PFSK-1 (cell line): Measurements from ENCODE around the gene DAB1.

ENCODE experiments used
- FOXP2 ChIP-seq: optimal IDR thresholded peaks from 2 replicates; pipeline ENCODE3; 2011; ENCODE audit warnings: borderline replicate concordance, control low read depth, inconsistent platforms; ENCODE audit not compliant: insufficient read depth; ENCODE audit errors: extremely low read length, extremely low read depth
- POLR2AphosphoS5 ChIP-seq: IDR thresholded peaks from 2 replicates; pipeline ENCODE4 v1.6.1; 2012; ENCODE audit warnings: low read depth, mild to moderate bottlenecking, control low read depth, low read length, moderate library complexity
- SIN3A ChIP-seq: IDR thresholded peaks from 2 replicates; pipeline ENCODE4 v1.6.1; 2012; ENCODE audit warnings: mild to moderate bottlenecking, low read length, moderate library complexity, borderline replicate concordance; ENCODE audit not compliant: insufficient read depth
- TAF1 ChIP-seq: IDR thresholded peaks from 2 replicates; pipeline ENCODE4 v1.6.1; 2012; ENCODE audit warnings: low read length, control low read depth, borderline replicate concordance; ENCODE audit not compliant: insufficient read depth
- TF ChIP-seq, protein P1 (sequence below), 2 experiments: IDR thresholded peaks; 2 replicates each; pipeline versions ENCODE4 v1.6.1 to v1.8.0; 2011 to 2012; ENCODE audit warnings: low read depth in 2 of 2, low read length in 2 of 2, control low read depth in 1 of 2, inconsistent platforms in 1 of 2, mild to moderate bottlenecking in 1 of 2, moderate library complexity in 1 of 2; ENCODE audit not compliant: insufficient read depth in 1 of 2

Gene DAB1

DNA sequence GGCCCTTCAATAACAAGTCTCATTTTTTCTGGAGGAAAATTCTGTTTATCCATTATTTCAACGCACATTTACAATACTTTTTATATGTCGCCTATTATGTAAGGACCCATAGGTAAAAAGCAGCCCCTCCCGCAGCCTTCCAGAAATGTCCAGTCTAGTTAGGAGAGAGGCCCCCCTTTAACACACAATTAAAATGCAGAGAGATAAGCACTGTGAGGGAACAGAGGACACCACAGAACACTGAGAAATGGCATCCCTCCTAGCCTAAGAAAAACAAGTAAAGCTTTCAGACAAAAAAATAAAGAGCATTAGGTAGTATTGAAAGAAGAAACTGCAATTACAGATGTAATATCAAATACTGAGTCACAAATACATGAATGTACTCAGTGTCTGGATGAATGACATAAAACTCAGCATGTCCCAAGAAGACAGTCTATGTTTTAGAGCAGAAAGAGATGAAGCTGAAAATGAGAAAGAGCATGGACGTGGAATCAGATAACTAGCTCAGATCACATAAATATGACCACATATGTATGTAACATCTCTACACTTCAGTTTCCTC lies 62.9 kb downstream of the DAB1 start:
- TF ChIP-seq POLR2AphosphoS5: no peak
- TF ChIP-seq, protein P1, sequence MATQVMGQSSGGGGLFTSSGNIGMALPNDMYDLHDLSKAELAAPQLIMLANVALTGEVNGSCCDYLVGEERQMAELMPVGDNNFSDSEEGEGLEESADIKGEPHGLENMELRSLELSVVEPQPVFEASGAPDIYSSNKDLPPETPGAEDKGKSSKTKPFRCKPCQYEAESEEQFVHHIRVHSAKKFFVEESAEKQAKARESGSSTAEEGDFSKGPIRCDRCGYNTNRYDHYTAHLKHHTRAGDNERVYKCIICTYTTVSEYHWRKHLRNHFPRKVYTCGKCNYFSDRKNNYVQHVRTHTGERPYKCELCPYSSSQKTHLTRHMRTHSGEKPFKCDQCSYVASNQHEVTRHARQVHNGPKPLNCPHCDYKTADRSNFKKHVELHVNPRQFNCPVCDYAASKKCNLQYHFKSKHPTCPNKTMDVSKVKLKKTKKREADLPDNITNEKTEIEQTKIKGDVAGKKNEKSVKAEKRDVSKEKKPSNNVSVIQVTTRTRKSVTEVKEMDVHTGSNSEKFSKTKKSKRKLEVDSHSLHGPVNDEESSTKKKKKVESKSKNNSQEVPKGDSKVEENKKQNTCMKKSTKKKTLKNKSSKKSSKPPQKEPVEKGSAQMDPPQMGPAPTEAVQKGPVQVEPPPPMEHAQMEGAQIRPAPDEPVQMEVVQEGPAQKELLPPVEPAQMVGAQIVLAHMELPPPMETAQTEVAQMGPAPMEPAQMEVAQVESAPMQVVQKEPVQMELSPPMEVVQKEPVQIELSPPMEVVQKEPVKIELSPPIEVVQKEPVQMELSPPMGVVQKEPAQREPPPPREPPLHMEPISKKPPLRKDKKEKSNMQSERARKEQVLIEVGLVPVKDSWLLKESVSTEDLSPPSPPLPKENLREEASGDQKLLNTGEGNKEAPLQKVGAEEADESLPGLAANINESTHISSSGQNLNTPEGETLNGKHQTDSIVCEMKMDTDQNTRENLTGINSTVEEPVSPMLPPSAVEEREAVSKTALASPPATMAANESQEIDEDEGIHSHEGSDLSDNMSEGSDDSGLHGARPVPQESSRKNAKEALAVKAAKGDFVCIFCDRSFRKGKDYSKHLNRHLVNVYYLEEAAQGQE (IDR thresholded peaks at IDR 0.05; ENCODE audit: insufficient read depth in 1 of 2, low read depth in 2 of 2, low read length in 2 of 2): no peak
- TF ChIP-seq SIN3A: no peak
- no peak for TF ChIP-seq FOXP2
- no peak for TF ChIP-seq TAF1

DNA sequence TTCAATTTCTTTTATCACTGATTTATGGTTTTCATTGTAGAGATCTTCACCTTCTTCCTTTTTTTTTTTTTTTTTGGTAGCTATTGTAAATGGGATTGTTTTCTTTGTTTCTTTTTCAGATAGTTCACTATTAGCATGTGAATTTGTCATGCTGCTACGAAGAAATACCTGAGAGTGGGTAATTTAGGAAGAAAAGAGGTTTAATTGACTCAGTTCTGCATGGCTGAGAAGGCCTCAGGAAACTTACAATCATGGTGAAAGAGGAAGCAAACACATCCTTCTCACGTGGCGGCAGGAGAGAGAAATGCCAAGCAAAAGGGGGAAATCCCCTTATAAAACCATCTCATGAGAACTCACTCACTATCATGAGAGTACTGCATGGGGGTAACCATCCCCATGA lies 66.4 kb downstream of the DAB1 start:
- TF ChIP-seq POLR2AphosphoS5: no peak
- TF ChIP-seq TAF1: no peak
- TF ChIP-seq FOXP2: no peak
- TF ChIP-seq, protein P1 (IDR thresholded peaks at IDR 0.05; ENCODE audit: insufficient read depth in 1 of 2, low read depth in 2 of 2, low read length in 2 of 2): no peak
- no peak for TF ChIP-seq SIN3A

DNA sequence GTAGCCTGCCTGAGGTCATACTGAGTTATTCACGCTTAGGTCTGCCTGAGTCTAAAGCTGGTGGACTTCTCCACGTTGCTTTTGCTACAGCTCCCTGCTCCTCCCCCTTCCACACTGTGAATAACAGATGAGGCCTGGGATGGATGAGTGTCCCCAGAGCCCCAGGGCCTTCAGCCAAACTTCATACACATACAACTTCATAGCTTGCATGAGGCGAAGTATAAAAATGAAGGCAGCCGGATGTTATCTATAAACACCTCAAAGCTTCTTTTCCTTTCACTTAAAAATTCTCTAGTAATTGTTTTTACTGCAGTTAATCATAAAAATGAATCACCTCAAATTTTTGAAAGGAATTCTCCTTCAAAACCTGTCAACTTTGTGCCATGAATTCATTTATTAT lies 70.2 kb downstream of the DAB1 start:
- TF ChIP-seq FOXP2: no peak
- no peak for TF ChIP-seq SIN3A
- TF ChIP-seq TAF1: no peak
- TF ChIP-seq, protein P1 (IDR thresholded peaks at IDR 0.05; ENCODE audit: insufficient read depth in 1 of 2, low read depth in 2 of 2, low read length in 2 of 2): no peak
- no peak for TF ChIP-seq POLR2AphosphoS5

DNA sequence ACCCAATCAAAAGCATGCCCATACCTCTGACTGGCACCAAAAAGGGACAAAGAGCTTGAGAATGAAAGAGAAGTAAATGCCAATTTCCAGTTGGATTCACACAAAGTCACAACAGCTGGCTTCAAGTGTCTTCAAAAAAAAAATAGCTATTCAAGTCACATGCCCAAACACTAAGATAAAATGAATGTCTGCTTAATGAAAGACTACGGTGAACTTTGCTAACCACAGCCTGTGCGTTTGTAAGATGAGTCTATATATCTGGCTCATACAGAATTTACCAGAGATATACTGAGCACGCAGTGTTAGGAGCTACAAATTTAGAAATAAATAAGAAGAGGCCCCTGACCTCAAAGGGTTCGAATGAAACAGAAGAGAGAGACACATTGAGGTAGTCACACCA lies 73.2 kb downstream of the DAB1 start:
- TF ChIP-seq SIN3A (no peak), POLR2AphosphoS5 (no peak)

DNA sequence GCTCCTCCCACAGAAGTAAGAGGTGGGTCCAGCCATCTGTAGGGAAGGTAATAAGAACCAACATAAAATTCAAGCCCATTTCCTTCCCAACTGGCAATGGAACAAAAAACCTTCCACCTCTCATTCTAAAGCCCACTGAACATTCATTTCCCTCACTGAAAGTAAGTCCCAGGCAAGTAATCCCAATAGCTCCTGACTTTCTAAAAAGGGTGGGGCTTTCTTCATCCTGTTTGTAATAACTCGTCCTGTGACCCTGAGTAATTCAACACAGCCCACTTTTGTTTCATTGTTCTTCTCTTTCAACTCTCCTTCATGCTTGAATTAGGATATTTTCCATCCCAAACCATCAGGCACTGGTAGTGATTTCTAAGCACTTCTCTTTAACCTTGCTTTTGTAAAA lies 74.9 kb downstream of the DAB1 start:
- TF ChIP-seq FOXP2: no peak
- TF ChIP-seq, protein P1 (IDR thresholded peaks at IDR 0.05; ENCODE audit: insufficient read depth in 1 of 2, low read depth in 2 of 2, low read length in 2 of 2): no peak
- no peak for TF ChIP-seq SIN3A
- no peak for TF ChIP-seq POLR2AphosphoS5
- no peak for TF ChIP-seq TAF1
